Bronchial epithelial cell (primary cell): Measurements from ENCODE around the gene TNFRSF4. TPM values are rescaled to one million over a fixed set of nuclear protein-coding genes. Genes with fewer than 3 reads are reported as not detected.

ENCODE experiments used
- DNase-seq: peaks from one replicate; pipeline ENCODE4 v3.0.0-alpha.2; 2010; ENCODE audit warnings: low read depth
- FAIRE-seq: peaks from 2 replicates; lab custom pipeline; 2011; peaks lifted over from hg19 to GRCh38; lab: Jason Lieb, UNC
- H3K27me3 ChIP-seq: 2 replicates; pipeline ENCODE4 v1.5.1; 2011; ENCODE audit warnings: low read length; ENCODE audit not compliant: control insufficient read depth, insufficient read depth
- H3K36me3 ChIP-seq: 2 replicates; pipeline ENCODE4 v1.5.1; 2011; ENCODE audit warnings: low read length; ENCODE audit not compliant: control insufficient read depth, insufficient read depth
- H3K4me3 ChIP-seq: 2 replicates; pipeline ENCODE4 v1.5.1; 2011; ENCODE audit warnings: mild to moderate bottlenecking, low read depth, low read length, control low read depth
- total RNA-seq: library from RNA; depleted of rRNA; stranded (reverse); fragments of >200 nt; gene quantifications from 2 replicates; pipeline ENCODE4 v1.2.1, GENCODE V29; 2014
- TF ChIP-seq, protein P1 (sequence below): IDR thresholded peaks from 2 replicates; pipeline ENCODE4 v1.5.1; 2011; ENCODE audit warnings: mild to moderate bottlenecking, moderate library complexity, low read length, control low read depth, inconsistent platforms; ENCODE audit not compliant: insufficient read depth, severe bottlenecking

The TNFRSF4 gene
- total RNA-seq, 1 donor from 2014 or later = not detected

DNA sequence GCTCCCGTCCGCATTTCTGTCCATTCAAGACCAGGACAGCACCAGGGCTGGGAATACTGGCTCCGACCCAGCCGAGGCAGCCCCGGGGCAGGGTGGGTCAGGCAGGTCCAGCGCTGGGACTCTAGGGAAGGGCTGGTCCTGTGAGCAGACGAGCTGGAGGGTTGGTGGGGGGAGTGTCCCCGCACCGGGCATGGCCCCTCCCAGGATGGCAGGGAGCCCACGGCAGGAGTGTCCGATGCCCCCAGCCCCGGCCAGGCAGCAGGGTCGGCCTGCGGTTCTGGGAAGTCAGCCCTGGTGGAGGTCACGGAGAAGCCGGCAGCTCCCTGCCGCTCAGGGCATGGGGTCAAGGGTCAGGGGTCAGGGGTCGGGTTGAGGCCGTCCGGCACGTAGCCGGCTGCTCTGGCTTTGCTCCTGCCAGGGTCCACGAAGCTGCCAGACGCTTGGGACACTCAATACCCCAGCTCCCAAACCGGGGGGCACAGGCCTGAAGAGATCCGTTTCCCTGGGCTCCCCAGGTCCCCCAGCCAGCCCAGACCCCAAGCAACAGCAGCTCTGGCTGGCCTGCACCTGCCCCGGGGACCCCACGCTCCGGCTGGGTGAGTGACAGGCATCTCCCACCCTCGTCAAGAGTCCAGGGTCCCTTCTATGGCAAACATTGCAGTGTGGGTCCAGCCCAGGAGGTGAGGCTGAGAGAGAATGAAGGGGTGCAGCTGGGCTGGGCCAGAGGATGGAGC, 25.8 kb upstream of the TNFRSF4 start:
- no peaks in the 10 kb centered on the region for H3K27me3 ChIP-seq
- no peak for DNase-seq
- no peak for FAIRE-seq
- H3K36me3 ChIP-seq = no peaks in the 10 kb centered on the region
- H3K4me3 ChIP-seq = no peak overlapping the region
- TF ChIP-seq, protein P1, sequence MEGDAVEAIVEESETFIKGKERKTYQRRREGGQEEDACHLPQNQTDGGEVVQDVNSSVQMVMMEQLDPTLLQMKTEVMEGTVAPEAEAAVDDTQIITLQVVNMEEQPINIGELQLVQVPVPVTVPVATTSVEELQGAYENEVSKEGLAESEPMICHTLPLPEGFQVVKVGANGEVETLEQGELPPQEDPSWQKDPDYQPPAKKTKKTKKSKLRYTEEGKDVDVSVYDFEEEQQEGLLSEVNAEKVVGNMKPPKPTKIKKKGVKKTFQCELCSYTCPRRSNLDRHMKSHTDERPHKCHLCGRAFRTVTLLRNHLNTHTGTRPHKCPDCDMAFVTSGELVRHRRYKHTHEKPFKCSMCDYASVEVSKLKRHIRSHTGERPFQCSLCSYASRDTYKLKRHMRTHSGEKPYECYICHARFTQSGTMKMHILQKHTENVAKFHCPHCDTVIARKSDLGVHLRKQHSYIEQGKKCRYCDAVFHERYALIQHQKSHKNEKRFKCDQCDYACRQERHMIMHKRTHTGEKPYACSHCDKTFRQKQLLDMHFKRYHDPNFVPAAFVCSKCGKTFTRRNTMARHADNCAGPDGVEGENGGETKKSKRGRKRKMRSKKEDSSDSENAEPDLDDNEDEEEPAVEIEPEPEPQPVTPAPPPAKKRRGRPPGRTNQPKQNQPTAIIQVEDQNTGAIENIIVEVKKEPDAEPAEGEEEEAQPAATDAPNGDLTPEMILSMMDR = no peak

DNA sequence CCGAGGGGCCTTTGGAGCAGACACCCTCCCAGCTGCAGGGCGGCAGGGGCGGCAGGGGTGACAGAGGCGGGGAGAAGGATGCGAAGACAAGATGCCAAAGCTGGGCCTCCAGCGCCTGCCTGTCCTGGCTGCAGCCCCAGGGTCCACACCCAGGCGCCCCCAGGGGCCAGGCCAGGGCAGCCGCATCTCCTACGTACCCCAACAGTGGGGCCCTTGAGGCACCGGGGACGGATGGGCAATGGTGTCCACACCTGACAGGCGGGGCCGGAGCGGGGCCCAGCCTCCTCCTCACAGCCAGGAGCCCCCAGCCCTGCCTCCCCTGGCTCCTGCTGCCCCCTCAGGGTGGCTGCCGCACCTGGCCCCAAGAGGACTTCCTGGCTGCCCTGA, 25.3 kb upstream of the TNFRSF4 start:
- DNase-seq (no peak), FAIRE-seq (no peak)
- Histone ChIP-seq H3K36me3 (peaks cover 2% of the 10 kb centered on the region), H3K27me3 (no peaks in the 10 kb centered on the region), H3K4me3 (no peak overlapping the region)
- TF ChIP-seq, protein P1 = no peak

DNA sequence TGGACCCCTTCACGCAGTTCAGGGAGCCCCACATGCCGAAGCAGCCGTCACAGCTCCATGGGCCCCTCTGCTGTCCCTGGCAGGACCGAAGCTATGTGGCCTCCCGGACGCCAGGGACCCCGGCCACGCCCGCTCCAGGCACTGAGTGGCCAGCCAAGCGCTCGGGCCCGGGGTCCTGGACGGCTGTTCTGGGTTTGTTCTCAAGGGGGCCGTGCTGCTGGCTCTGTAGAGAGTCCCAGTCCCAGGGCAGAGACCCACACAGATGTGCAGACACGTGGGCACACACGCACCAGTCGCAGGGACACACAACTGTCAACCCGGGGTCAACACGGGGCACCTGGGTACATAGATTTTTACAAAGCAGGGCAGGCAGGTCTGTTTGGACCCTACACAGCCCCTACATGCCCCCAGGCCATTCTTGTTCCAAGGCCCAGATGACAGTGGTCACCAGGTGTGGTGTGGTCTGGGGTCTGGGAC, 24.8 kb upstream of the TNFRSF4 start:
- DNase-seq (no peak), FAIRE-seq (no peak)
- Histone ChIP-seq H3K4me3 (no peak overlapping the region), H3K27me3 (no peaks in the 10 kb centered on the region), H3K36me3 (peaks cover 2% of the 10 kb centered on the region)
- TF ChIP-seq, protein P1 = no peak

DNA sequence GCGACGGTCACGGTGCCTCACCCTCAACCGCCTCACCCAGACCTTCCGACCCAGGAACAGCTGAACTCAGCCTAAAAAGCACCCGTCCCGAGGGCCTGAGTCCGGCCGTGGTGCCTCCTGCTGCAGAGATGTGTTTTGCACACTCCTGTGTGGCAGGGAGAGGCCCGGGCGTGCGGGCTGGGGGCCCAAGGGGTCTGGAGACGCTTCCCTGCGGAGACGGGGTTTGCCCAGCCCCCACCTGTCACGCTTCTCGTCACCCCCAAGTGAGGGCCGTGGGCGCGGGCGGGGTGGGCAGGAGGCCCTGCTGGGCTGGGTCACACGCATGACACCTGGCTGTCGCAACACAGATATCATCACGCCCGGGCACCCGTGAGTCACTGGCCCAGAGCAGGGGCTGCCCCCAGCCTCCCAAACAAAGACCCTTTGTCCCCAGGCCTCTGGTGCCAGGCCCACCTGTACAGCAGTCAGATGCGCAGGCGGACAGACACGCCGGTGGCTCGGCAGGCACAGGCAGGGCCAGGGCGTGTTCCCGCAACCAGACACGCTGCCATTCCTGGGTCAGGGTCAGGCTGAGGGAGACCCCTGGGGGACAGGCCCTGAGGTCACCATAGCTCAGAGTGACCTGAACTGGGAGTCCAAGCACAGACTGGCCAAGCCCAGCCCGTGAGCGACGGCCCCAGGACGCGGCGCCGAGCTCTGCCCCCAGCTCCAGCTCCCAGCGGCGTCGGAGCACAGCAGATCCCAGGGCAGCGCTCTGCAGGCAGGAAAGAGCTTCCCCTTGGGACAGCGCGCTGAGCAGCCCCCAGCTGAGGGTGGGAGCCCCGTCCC, 24.1 kb upstream of the TNFRSF4 start:
- TF ChIP-seq, protein P1 = no peak
- DNase-seq (peak; percentile 22), FAIRE-seq (no peak)
- Histone ChIP-seq H3K27me3 (no peaks in the 10 kb centered on the region), H3K4me3 (no peak overlapping the region), H3K36me3 (peaks cover 2% of the 10 kb centered on the region)

DNA sequence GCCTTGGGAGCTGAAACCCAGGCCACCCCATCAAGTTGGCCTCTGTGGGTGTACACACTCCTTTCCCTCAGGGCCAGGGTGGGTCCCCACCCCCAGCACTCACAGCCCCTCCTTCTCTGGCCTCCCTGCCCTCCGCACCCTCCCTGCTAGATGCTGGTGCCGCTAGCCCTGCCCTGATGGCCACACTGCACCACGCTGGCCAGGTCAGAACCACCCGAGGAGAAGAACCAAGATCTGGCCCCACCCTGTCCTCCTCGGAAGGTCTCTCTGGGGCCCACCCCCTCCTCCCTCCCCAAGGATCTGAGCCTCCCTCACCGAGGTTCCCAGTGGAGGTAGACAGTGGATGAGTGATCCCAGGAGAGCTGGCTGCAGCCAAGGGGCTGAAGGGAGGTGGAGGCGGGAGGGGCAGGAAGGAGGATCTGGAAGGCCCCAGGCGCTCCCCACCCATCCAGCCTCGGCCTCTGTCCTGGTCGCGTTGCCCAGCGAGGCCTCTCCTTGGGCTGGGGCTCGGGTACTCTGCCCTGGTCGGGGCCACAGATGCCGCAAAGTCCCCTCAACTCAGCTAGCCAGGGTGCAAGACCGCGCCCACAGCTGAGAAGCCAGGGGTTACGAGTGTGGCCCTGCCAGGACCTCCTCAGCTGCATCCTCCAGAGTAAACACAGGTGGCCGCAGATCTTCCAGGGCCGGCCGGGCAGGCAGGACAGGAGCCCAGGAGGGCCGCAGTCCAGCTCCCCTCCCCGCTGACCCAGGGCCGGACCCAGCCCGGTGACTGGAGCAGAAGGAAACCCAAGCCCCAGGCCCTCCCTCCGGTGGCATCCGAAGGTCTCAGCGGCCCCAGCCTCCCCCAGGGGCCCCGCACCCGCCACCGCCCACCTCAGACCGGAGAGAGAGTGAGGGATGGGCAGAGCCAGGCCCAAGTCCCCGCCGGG, 23.3 kb upstream of the TNFRSF4 start:
- H3K36me3 ChIP-seq = peaks cover 2% of the 10 kb centered on the region
- TF ChIP-seq, protein P1 = no peak
- FAIRE-seq (no peak), DNase-seq (no peak)
- H3K27me3 ChIP-seq = no peaks in the 10 kb centered on the region
- H3K4me3 ChIP-seq = no peak overlapping the region
